ENCODE measurements around the gene SYTL4.
A peak's percentile ranks its signal among the peaks of the same experiment; 100 is the strongest.

SYTL4 gene

GRCh38 chrX:100647095-100647494, 84.8 kb downstream of the SYTL4 start:
- DNase-seq, result peak; percentile 61

GRCh38 chrX:100645106-100645505, 86.8 kb downstream of the SYTL4 start:
- DNase-seq, result no peak

- peak; percentile 68 for DNase-seq
Observed at GRCh38 chrX:100643956-100644860, 87.7 kb downstream of the SYTL4 start, which contains the start of gene SRPX2. TSS of gene SRPX2 (plus strand) at chrX:100644199. CDS start at chrX:100646323, 2,124 bp downstream.

- DNase-seq, result no peak
Observed at GRCh38 chrX:100643212-100643611, 88.7 kb downstream of the SYTL4 start.

- DNase-seq, result no peak
Observed at GRCh38 chrX:100642290-100642689, 89.6 kb downstream of the SYTL4 start.

- peak; percentile 91 for DNase-seq
Observed at GRCh38 chrX:100636321-100636991, 95.5 kb downstream of the SYTL4 start, which contains the start of gene TSPAN6. TSS of gene TSPAN6 (minus strand) at chrX:100636806. CDS start at chrX:100636694, 112 bp downstream.

GRCh38 chrX:100635989-100636320, 96.0 kb downstream of the SYTL4 start:
- no peak for DNase-seq

- no peak for DNase-seq
Observed at GRCh38 chrX:100635040-100635439, 96.9 kb downstream of the SYTL4 start.

GRCh38 chrX:100625985-100626491, 105.9 kb downstream of the SYTL4 start:
- DNase-seq, result no peak

Measured in femur (tissue), 1 donor.